ENCODE results near the gene TMEM109.

TMEM109 gene

DNA sequence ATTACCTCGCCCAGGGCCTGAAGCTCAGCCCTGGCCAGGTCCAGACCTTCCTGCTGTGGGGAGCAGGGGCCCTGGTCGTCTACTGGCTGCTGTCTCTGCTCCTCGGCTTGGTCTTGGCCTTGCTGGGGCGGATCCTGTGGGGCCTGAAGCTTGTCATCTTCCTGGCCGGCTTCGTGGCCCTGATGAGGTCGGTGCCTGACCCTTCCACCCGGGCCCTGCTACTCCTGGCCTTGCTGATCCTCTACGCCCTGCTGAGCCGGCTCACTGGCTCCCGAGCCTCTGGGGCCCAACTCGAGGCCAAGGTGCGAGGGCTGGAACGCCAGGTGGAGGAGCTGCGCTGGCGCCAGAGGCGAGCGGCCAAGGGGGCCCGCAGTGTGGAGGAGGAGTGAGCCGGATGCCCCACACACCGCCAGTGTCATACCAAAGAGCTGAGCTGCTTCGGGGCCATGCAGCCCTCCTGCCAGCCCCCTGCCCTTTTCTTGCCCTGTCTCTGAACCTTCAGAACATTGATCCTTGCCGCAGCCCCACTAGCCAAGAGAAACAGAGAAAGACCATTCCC lies 7.9 kb downstream of the TMEM109 start:
- Histone ChIP-seq H3K9ac (no peak overlapping the region), H3K27me3 (ENCODE audit: insufficient read depth, low read depth) (peaks cover 10% of the 10 kb centered on the region), H3K4me1 (ENCODE audit: low read depth, poor library complexity, severe bottlenecking) (peaks cover 40% of the 10 kb centered on the region), H3K4me2 (no peak overlapping the region), H4K20me1 (ENCODE audit: insufficient read depth) (peaks cover 4% of the 10 kb centered on the region), H3K27ac (no peak overlapping the region), H2AFZ (ENCODE audit: low read depth) (no peak overlapping the region), H3K36me3 (ENCODE audit: insufficient read depth) (no peaks in the 10 kb centered on the region; the same call in 1 of the 2 replicates), H3K79me2 (ENCODE audit: insufficient read depth, low read depth) (peaks cover 26% of the 10 kb centered on the region), H3K4me3 (IDR thresholded peaks at IDR 0.05; ENCODE audit: insufficient read depth, low read depth, low read length) (no peak overlapping the region)
- TF ChIP-seq, protein P1, sequence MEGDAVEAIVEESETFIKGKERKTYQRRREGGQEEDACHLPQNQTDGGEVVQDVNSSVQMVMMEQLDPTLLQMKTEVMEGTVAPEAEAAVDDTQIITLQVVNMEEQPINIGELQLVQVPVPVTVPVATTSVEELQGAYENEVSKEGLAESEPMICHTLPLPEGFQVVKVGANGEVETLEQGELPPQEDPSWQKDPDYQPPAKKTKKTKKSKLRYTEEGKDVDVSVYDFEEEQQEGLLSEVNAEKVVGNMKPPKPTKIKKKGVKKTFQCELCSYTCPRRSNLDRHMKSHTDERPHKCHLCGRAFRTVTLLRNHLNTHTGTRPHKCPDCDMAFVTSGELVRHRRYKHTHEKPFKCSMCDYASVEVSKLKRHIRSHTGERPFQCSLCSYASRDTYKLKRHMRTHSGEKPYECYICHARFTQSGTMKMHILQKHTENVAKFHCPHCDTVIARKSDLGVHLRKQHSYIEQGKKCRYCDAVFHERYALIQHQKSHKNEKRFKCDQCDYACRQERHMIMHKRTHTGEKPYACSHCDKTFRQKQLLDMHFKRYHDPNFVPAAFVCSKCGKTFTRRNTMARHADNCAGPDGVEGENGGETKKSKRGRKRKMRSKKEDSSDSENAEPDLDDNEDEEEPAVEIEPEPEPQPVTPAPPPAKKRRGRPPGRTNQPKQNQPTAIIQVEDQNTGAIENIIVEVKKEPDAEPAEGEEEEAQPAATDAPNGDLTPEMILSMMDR (conservative IDR thresholded peaks at IDR 0.05; ENCODE audit: low read depth, low read length): no peak

DNA sequence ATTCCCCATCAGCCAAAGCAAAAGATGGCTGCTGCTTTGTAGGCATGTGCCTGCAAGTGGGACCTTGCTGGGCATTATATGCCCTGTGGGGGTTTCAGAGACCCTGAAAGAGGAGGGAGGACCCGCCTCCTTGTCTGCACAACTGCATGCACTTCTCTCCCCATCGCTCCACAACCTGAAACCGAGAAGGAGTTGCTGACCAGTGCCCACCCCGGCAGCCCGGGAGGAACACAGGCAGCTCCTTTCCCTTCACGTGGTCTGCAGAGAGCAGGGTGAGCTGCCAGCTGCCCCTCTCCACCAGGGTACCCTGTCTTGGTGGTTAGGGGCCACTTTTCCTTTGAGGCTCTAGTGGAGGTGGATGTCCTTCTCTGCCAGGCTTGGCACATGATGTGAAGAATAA lies 8.9 kb downstream of the TMEM109 start:
- Histone ChIP-seq H3K4me3 (IDR thresholded peaks at IDR 0.05; ENCODE audit: insufficient read depth, low read depth, low read length) (no peak overlapping the region), H3K4me1 (ENCODE audit: low read depth, poor library complexity, severe bottlenecking) (peaks cover 32% of the 10 kb centered on the region), H3K9ac (no peak overlapping the region), H3K4me2 (no peak overlapping the region), H2AFZ (ENCODE audit: low read depth) (no peak overlapping the region), H3K27ac (no peak overlapping the region), H3K79me2 (ENCODE audit: insufficient read depth, low read depth) (peaks cover 15% of the 10 kb centered on the region), H4K20me1 (ENCODE audit: insufficient read depth) (peaks cover 3% of the 10 kb centered on the region; the same call in 1 of the 2 replicates), H3K36me3 (ENCODE audit: insufficient read depth) (no peaks in the 10 kb centered on the region; the same call in 1 of the 2 replicates), H3K27me3 (ENCODE audit: insufficient read depth, low read depth) (peaks cover 10% of the 10 kb centered on the region)
- TF ChIP-seq, protein P1 (conservative IDR thresholded peaks at IDR 0.05; ENCODE audit: low read depth, low read length): no peak

DNA sequence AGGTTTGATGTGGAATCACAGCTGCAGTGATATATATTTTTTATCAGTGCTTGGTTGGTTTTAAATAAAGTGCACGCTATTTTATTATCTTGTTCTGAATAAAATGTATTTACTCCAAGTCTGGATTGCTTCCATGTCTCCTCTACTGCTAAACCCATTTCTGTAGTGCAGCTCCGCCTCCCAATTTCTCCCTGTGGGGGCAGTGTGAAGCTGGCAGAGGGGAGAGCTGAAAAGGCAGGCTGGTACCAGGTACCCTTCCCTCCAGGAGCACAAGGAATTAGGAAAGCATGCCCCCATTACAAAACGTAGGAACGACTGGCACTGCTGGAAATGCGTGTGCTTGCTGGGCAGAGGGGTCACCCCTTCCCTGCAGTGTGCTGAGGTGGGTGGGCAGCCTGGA lies 9.4 kb downstream of the TMEM109 start:
- Histone ChIP-seq H3K27ac (no peak overlapping the region), H3K9ac (no peak overlapping the region), H3K4me3 (IDR thresholded peaks at IDR 0.05; ENCODE audit: insufficient read depth, low read depth, low read length) (no peak overlapping the region), H3K4me1 (ENCODE audit: low read depth, poor library complexity, severe bottlenecking) (peaks cover 28% of the 10 kb centered on the region), H3K79me2 (ENCODE audit: insufficient read depth, low read depth) (peaks cover 11% of the 10 kb centered on the region), H3K36me3 (ENCODE audit: insufficient read depth) (no peaks in the 10 kb centered on the region; the same call in 1 of the 2 replicates), H3K4me2 (0 out of 2 replicates have a peak overlapping the region, but pooled peaks have one; percentile 64), H3K27me3 (ENCODE audit: insufficient read depth, low read depth) (peaks cover 10% of the 10 kb centered on the region), H2AFZ (ENCODE audit: low read depth) (no peak overlapping the region), H4K20me1 (ENCODE audit: insufficient read depth) (no peaks in the 10 kb centered on the region; the same call in 1 of the 2 replicates)
- TF ChIP-seq, protein P1 (conservative IDR thresholded peaks at IDR 0.05; ENCODE audit: low read depth, low read length): no peak

DNA sequence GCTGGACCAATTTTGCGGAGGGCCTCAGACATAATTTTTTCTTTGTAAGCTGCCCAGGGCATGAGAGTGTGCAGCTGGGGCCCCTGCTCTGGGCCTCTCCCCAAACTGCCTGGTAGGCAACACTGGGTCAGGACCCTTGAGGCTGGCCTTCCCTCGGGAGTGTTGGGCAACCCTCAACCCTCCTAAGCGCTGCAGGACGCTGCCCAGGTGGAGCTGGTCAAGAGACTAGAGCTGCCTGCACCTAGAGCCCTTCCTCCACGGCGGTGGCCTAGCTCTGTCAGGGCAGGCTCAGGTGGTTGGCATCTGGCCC lies 9.8 kb downstream of the TMEM109 start:
- Histone ChIP-seq H3K4me2 (peak overlapping the region; percentile 64), H2AFZ (ENCODE audit: low read depth) (no peak overlapping the region), H4K20me1 (ENCODE audit: insufficient read depth) (no peaks in the 10 kb centered on the region; the same call in 1 of the 2 replicates), H3K27ac (no peak overlapping the region), H3K4me3 (IDR thresholded peaks at IDR 0.05; ENCODE audit: insufficient read depth, low read depth, low read length) (no peak overlapping the region), H3K36me3 (ENCODE audit: insufficient read depth) (no peaks in the 10 kb centered on the region; the same call in 1 of the 2 replicates), H3K9ac (peak overlapping the region; percentile 31; the same call in 1 of the 2 replicates), H3K27me3 (ENCODE audit: insufficient read depth, low read depth) (peaks cover 10% of the 10 kb centered on the region), H3K4me1 (ENCODE audit: low read depth, poor library complexity, severe bottlenecking) (peaks cover 26% of the 10 kb centered on the region), H3K79me2 (ENCODE audit: insufficient read depth, low read depth) (peaks cover 9% of the 10 kb centered on the region; the same call in 1 of the 2 replicates)
- TF ChIP-seq, protein P1 (conservative IDR thresholded peaks at IDR 0.05; ENCODE audit: low read depth, low read length): no peak

All from KMS-11 (cell line).